GM12801 (cell line): Measurements from ENCODE around the gene VWC2L.

Experiments
- TF ChIP-seq, protein P1 (sequence below): IDR thresholded peaks from one replicate; pipeline ENCODE4 v1.5.1; 2011; ENCODE audit warnings: control low read depth; ENCODE audit not compliant: insufficient read length; ENCODE audit errors: extremely low read depth

Gene VWC2L

DNA sequence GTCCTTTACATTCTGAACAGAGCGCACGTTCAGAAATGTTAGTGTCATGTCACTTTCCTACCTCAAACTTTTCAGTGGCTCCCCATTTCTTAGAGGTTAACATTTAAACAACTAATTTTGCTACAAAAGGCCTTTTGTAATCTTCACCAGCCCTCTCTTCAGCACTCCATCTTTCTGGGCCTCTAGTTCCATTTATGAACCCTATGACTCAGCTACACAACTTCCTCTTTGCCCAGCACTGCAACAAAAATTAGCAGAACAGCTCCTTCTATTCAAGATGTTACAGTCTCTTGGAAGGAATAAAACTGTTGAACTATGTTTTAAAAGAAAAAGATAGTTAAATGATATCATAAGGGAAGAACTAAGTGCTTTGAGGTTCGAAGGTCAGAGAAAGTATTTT, 139.9 kb downstream of the VWC2L start:
- TF ChIP-seq, protein P1, sequence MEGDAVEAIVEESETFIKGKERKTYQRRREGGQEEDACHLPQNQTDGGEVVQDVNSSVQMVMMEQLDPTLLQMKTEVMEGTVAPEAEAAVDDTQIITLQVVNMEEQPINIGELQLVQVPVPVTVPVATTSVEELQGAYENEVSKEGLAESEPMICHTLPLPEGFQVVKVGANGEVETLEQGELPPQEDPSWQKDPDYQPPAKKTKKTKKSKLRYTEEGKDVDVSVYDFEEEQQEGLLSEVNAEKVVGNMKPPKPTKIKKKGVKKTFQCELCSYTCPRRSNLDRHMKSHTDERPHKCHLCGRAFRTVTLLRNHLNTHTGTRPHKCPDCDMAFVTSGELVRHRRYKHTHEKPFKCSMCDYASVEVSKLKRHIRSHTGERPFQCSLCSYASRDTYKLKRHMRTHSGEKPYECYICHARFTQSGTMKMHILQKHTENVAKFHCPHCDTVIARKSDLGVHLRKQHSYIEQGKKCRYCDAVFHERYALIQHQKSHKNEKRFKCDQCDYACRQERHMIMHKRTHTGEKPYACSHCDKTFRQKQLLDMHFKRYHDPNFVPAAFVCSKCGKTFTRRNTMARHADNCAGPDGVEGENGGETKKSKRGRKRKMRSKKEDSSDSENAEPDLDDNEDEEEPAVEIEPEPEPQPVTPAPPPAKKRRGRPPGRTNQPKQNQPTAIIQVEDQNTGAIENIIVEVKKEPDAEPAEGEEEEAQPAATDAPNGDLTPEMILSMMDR, result no peak

DNA sequence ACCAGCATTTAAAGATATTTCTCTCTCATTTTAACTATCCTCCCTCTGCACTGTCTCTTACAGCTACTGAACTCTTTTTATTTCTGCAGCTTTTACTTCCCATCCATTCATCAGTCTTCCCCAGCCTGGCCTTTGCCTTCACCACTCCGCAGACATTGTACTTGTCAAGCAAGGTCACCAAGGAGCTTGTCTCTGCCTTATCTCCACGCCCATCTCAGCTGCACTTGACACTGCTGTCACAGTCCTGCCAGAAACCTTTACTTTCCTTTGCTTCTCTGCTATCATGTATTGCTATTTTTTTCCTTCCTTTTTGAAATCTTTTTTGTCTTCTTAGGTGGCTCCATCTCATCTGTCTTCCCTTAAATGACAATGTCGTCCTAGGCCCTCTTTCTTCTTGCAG, 147.0 kb downstream of the VWC2L start:
- TF ChIP-seq, protein P1, result no peak

DNA sequence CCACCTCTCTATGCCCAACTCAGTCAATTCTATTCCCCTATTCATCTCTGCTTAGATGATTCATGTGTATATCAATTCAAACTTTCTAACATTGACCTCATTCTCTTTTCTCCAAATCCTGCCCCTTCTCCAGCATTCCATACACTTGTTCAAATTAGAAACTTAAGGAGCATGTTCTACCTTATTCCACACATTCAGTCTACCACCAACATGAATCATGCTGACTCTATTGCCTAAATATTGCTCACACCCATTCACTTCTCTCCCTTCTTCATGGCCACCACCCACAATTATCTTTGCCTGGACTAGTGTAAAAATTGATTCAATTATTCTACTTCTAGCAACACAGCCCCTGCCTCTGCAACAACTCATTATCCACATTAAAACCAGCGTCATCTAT, 147.5 kb downstream of the VWC2L start:
- TF ChIP-seq, protein P1, result no peak

DNA sequence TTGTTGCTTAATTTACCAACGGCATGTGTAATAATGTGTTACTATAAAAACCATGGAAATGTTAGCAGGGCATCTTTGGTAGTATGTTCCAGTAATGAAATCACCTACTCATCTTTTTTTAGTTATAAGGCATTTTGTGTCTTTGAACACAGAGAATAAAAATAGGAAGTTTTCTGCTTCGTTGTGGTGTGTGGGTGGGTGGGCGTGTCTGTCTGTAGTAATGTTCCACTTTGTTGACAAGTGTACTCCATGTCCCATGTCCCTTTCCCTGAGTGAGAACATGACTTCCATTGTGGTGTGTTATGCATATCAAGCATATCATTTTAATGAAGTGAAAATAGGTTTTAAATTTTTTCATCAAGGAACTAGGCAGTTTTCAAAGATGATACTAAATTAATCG, 149.3 kb downstream of the VWC2L start:
- TF ChIP-seq, protein P1, result no peak

DNA sequence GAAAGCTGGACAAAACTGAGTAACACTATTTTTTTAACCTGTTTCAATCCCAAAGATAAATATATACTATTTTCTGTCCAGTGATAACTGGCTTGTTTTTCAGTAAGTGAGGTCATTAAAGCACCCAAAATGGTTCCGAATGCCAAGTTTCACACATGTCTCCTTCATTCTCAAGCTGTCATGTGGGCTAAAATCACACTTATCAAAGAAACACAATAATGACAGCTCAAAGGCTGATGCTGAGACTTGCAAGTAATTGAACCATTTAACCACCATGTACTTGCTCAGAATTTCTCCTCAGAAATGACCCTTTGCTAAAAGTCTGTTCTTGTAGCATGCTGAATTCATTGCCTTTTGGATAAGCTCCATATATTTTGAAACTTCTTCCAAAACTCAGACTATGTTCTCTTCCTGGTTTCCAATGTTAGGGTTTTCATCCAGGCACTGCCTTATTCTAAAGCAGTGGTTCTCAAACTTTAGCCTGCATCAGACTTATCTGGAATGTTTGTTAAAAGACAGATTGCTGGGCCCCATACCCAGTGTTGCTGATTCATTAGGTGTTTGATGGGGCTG, 149.8 kb downstream of the VWC2L start:
- TF ChIP-seq, protein P1, result no peak

DNA sequence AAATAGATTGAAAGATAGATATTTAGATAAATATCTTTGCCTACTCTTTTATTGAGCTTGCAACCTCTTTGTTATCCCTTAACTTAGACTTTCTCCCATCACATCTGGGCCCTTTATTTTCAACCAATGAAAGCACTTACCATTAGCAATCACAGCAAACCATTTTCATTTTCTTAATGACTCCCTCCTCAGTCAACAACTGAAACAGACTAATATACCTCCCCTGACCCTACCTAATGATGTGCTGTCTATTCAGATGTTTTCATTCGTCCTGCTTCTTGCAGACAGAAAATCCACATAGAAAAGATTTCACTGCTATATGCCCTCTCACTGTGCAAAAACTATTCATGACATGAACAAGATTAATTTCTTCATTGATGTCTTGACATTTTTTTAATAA, 154.4 kb downstream of the VWC2L start:
- TF ChIP-seq, protein P1, result no peak

DNA sequence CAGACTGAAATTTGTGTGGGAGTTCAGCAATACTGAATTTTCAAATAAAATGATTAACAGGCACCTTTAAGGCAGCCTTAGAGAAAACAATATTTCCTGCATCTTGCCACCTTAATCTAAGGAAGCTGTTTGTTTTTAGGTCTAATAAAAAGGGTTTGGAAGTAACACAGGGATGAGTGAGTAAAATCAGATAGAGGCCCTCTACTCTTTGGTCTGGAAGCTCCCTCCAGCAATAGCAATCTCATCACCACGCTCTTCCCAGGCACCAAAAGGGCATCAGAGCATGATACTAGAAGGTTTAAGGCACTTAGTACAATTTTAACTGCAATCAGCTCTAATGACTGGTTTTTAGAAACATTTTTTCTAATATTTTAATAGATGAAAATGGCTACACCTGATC, 155.6 kb downstream of the VWC2L start:
- TF ChIP-seq, protein P1, result no peak
